Loucy (cell line): Measurements from ENCODE around the gene NPPA.

Experiments used
- EZH2phosphoT487 ChIP-seq: fragments of 200-600 bp; IDR thresholded peaks from 2 replicates; pipeline ENCODE4 v1.6.1; 2018; ENCODE audit warnings: antibody characterized with exemption, mild to moderate bottlenecking, moderate library complexity, borderline replicate concordance
- TF ChIP-seq, protein P1 (sequence below): fragments of 200-600 bp; sonication (generic); conservative IDR thresholded peaks from 2 replicates; pipeline ENCODE4 v1.5.1; 2014; ENCODE audit warnings: mild to moderate bottlenecking, antibody characterized with exemption, low read length

DNA sequence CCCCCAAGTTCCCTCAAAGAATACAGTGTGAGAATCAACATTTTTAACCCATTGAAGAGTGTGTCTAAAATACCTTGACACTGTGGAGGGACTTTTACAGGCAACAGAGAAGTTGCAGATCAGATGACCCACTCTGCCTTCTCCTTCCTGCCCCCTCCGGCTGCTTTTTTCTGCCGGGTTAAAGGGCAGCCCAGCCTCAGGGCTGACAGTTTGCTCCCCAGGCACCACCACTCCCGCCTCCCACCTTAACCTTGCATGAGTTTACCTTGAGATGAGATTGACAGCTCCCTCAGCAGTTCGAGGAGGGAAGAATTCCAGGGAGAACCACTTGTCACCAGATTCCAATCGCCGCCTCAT, 45.0 kb downstream of the NPPA start:
- TF ChIP-seq, protein P1, sequence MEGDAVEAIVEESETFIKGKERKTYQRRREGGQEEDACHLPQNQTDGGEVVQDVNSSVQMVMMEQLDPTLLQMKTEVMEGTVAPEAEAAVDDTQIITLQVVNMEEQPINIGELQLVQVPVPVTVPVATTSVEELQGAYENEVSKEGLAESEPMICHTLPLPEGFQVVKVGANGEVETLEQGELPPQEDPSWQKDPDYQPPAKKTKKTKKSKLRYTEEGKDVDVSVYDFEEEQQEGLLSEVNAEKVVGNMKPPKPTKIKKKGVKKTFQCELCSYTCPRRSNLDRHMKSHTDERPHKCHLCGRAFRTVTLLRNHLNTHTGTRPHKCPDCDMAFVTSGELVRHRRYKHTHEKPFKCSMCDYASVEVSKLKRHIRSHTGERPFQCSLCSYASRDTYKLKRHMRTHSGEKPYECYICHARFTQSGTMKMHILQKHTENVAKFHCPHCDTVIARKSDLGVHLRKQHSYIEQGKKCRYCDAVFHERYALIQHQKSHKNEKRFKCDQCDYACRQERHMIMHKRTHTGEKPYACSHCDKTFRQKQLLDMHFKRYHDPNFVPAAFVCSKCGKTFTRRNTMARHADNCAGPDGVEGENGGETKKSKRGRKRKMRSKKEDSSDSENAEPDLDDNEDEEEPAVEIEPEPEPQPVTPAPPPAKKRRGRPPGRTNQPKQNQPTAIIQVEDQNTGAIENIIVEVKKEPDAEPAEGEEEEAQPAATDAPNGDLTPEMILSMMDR, result no peak
- TF ChIP-seq EZH2phosphoT487, result no peak
